Measurements from ENCODE around the gene COMP.
"Not testable (repeated sequence)": the region's sequence is repeated elsewhere in the genome, so short reads cannot be mapped to it uniquely, and the experiment has no call there.

COMP gene

DNA sequence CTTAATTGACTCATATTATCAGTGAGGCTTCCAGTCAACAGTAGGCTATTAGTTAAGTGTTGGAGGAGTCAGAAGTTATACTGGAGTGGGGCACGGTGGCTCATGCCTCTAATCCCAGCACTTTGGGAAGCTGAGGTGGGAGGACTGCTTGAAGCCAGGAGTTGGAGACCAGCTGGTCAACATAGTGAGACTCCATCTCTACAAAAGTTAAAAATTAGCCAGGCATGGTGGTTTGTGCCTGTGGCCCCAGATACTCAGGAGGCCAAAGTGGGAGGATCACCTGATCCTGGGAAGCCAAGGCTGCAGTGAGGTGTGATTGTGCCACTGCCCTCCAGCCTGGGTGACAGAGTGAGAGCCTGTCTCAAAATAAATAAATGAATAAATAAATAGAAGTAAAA lies 53.2 kb downstream of the COMP start:
- peak; percentile 25 for DNase-seq
- in situ Hi-C loops (cut with HindIII; ENCODE audit: low pct_ligation_motif_present, low pct_unique_long_range_greater_than_20kb, low sequenced_read_pairs) = no loop called here

DNA sequence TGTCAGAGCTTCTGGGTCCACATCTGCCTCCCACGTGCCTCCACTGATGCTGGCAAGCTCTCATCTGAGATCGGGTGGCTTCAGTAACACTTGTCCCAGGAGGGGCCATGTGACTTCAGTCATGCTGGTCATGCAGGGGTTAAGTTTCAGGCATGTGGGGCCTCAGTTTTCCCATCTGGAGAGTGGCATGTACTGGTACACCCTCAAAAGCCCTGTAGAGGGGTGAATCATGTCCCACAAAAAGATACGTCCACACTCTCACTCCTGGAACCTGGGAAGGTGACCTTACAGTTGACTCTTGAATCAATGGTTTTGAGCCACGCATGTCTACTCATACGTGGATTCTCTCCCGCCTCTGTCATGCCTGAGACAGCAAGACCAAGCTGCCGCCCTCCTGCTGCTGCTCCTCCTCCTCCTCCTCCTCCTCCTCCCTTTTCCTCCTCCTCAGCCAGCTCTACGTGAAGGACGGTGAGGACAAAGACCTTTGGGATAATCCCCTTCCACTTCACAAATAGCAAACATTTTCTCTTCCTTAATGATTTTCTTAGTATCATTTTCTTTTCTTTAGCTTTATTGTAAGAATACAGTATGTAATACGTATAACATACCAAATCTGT lies 53.7 kb downstream of the COMP start:
- DNase-seq = no peak
- in situ Hi-C loops (cut with HindIII; ENCODE audit: low pct_ligation_motif_present, low pct_unique_long_range_greater_than_20kb, low sequenced_read_pairs) = no loop called here

DNA sequence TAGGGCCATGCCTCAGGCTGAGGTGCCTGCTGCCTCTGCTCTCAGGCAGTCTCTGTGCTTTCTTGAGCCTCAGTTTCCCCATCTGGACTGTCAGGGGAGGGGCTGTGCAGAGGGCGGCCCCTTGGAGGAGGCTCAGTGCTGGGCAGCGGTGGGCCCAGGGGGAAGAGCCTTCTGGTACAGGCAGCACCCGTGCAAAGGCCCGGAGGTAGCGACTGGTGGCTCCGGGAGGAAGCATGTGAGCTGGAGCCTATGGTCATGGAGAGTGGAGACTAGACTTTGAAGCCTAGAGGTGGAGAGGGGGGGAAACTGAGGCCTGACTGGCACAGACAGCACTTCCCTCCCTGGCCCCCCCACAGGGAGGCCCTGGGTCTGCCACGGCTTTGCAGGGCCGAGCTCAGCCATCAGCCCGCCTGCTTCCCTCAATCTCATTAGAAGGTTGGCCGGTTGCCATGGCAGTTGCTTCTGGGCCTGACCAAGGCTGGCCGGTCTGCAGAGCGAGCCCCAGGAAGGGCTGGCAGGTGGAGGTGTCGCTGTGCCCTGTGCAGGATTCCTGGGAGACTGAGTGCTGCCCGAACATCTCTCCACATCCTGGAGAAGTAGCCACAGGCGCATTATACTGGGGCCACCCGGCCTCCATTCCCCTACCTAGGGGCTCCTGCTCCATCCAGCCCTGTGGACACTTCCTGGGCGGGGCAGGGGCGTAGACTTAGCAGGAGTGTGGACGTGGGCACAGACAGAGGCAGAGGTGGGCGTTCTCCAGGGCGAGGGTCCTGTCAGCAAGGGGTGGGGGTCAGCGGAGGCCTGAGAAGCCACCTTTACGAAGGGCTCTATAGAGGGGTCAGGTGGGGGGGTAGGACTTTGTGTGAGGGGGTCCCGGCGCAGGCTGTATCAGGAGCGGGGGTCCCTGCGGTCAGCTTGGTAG lies 54.4 kb downstream of the COMP start:
- DNase-seq = no peak
- in situ Hi-C loops (cut with HindIII; ENCODE audit: low pct_ligation_motif_present, low pct_unique_long_range_greater_than_20kb, low sequenced_read_pairs) = no loop called here

DNA sequence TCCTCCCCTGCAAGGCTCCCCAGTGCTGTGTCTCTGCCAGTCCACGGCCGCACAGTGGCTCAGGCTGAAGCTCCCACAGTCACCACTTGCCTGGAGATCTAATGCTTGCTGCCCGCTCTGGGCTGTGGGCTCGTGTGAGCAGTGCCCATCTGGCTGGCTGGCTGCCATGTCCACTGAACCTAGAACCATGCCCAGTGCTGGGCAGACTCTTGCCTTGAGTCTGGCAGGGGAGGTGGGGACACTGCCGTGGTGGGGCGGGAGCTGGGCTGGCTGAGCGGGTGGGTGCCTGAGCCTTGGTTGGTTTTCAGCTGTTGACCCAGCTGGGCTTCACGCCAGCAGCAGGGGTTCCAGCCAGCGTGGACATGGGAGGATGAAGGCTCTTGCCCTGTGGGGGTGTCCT lies 55.4 kb downstream of the COMP start:
- in situ Hi-C loops (cut with HindIII; ENCODE audit: low pct_ligation_motif_present, low pct_unique_long_range_greater_than_20kb, low sequenced_read_pairs) = no loop called here
- no peak for DNase-seq

DNA sequence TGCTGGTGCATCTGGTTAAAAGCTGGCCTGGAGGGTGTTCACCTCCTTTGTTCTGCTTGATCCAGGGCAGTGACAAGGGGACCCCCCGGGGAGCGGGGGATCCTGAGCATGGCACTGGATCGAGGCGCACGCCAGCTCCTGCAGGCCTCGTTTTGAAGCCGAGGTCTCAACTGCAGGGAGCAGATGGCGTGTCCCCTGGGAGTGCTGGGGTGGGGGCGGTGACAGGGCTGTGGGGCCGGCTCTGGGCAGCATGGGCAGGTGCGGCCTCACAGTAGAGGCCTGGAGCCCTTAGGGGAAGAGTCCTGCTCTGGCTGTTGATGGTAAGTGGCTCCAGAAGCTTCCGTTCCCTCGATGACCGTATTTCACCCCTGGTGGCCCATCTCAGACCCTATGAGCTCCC lies 55.8 kb downstream of the COMP start:
- no peak for DNase-seq
- in situ Hi-C loops (cut with HindIII; ENCODE audit: low pct_ligation_motif_present, low pct_unique_long_range_greater_than_20kb, low sequenced_read_pairs) = no loop called here

DNA sequence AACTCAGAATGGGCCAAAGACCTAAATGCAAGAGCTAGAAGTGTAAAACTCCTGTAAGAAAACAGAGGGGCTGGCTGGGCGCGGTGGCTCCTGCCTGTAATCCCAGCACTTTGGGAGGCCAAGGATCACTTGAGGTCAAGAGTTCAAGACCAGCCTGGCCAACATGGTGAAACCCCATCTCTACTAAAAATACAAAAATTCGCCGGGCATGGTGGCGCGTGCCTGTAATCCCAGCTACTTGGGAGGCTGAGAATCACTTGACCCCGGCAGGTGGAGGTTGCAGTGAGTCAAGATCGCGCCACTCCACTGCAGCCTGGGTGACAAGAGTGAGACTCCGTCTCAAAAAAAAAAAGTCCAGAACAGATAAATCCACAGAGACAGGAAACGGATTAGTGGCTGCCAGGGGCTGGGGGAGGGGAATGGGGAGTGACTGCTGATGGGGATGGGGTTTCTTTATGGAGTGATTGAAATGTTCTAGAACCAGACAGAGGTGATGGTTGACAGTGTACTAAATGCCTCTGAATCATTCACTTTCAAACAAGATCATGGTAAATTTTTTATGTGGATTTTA lies 57.3 kb downstream of the COMP start:
- in situ Hi-C loops (cut with HindIII; ENCODE audit: low pct_ligation_motif_present, low pct_unique_long_range_greater_than_20kb, low sequenced_read_pairs); DNase-seq: not testable (repeated sequence)

DNA sequence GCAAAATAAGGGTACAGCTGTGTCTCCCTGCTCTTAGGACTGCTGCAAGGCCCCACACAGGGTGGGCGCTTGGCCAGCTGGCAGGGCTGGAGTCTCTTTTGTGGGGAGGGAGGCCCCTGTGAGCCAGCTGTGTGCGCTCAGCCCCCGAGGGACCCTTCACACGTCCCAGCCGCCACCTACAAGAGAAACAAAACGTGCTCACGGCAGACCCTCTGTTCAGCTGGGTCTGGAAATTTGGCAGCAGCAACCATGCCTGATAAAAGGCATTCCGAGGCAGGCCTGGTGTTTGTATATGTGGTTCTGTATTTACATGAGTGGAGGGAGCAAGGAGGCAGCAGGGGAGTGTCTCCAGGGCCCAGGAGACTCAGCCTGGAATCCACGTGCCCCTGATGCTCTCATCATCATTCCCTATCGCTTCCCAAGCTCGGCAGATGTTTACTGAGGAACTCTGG lies 57.9 kb downstream of the COMP start:
- DNase-seq = no peak
- in situ Hi-C loops (cut with HindIII; ENCODE audit: low pct_ligation_motif_present, low pct_unique_long_range_greater_than_20kb, low sequenced_read_pairs) = no loop called here
